Breast epithelium (tissue), 3 donors: Measurements from ENCODE around the gene VAMP5.

Experiments
- POLR2A ChIP-seq: fragments of 450-650 bp; IDR thresholded peaks from one replicate; pipeline ENCODE4 v1.6.1; 2016; ENCODE audit warnings: antibody characterized with exemption, mild to moderate bottlenecking, moderate library complexity
- POLR2AphosphoS5 ChIP-seq, 3 donors: sonication (generic); formaldehyde crosslinking; IDR thresholded peaks; one replicate each; pipeline ENCODE4 v1.6.1; 2017; ENCODE audit warnings: antibody characterized with exemption in 3 of 3
- TF ChIP-seq, protein P1 (sequence below), 3 donors: fragments of 450-650 bp; IDR thresholded peaks; one replicate each; pipeline ENCODE4 v1.5.1; 2016 to 2017; ENCODE audit warnings: antibody characterized with exemption in 3 of 3, mild to moderate bottlenecking in 3 of 3, moderate library complexity in 3 of 3

GRCh38 chr2:85604568-85605339 lies 20.5 kb downstream of the VAMP5 start:
- TF ChIP-seq, protein P1, sequence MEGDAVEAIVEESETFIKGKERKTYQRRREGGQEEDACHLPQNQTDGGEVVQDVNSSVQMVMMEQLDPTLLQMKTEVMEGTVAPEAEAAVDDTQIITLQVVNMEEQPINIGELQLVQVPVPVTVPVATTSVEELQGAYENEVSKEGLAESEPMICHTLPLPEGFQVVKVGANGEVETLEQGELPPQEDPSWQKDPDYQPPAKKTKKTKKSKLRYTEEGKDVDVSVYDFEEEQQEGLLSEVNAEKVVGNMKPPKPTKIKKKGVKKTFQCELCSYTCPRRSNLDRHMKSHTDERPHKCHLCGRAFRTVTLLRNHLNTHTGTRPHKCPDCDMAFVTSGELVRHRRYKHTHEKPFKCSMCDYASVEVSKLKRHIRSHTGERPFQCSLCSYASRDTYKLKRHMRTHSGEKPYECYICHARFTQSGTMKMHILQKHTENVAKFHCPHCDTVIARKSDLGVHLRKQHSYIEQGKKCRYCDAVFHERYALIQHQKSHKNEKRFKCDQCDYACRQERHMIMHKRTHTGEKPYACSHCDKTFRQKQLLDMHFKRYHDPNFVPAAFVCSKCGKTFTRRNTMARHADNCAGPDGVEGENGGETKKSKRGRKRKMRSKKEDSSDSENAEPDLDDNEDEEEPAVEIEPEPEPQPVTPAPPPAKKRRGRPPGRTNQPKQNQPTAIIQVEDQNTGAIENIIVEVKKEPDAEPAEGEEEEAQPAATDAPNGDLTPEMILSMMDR (IDR thresholded peaks at IDR 0.05), result no peak
- TF ChIP-seq POLR2A (no peak), POLR2AphosphoS5 (IDR thresholded peaks at IDR 0.05) (no peak)
